Posterior cingulate gyrus (tissue), 11 donors: ENCODE results near the gene STARD8.
"Not testable (repeated sequence)": the region's sequence is repeated elsewhere in the genome, so short reads cannot be mapped to it uniquely, and the experiment has no call there.

Experiments
- DNase-seq, 10 donors: peaks; one replicate each; pipeline versions ENCODE4 v3.0.0 to v3.0.0-alpha.2; 2020 to 2021; ENCODE audit warnings: mixed read lengths in 3 of 10
- intact Hi-C: fragments of 100-400 bp; cut with DNase I; formaldehyde crosslinking; loops from one replicate; pipeline ENCODE4 v1.15.1; 2023

Gene STARD8, protein sequence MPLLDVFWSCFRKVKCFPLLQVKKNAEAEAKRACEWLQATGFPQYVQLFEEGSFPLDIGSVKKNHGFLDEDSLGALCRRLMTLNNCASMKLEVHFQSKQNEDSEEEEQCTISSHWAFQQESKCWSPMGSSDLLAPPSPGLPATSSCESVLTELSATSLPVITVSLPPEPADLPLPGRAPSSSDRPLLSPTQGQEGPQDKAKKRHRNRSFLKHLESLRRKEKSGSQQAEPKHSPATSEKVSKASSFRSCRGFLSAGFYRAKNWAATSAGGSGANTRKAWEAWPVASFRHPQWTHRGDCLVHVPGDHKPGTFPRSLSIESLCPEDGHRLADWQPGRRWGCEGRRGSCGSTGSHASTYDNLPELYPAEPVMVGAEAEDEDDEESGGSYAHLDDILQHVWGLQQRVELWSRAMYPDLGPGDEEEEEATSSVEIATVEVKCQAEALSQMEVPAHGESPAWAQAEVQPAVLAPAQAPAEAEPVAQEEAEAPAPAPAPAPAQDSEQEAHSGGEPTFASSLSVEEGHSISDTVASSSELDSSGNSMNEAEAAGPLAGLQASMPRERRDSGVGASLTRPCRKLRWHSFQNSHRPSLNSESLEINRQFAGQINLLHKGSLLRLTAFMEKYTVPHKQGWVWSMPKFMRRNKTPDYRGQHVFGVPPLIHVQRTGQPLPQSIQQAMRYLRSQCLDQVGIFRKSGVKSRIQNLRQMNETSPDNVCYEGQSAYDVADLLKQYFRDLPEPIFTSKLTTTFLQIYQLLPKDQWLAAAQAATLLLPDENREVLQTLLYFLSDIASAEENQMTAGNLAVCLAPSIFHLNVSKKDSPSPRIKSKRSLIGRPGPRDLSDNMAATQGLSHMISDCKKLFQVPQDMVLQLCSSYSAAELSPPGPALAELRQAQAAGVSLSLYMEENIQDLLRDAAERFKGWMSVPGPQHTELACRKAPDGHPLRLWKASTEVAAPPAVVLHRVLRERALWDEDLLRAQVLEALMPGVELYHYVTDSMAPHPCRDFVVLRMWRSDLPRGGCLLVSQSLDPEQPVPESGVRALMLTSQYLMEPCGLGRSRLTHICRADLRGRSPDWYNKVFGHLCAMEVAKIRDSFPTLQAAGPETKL

DNA sequence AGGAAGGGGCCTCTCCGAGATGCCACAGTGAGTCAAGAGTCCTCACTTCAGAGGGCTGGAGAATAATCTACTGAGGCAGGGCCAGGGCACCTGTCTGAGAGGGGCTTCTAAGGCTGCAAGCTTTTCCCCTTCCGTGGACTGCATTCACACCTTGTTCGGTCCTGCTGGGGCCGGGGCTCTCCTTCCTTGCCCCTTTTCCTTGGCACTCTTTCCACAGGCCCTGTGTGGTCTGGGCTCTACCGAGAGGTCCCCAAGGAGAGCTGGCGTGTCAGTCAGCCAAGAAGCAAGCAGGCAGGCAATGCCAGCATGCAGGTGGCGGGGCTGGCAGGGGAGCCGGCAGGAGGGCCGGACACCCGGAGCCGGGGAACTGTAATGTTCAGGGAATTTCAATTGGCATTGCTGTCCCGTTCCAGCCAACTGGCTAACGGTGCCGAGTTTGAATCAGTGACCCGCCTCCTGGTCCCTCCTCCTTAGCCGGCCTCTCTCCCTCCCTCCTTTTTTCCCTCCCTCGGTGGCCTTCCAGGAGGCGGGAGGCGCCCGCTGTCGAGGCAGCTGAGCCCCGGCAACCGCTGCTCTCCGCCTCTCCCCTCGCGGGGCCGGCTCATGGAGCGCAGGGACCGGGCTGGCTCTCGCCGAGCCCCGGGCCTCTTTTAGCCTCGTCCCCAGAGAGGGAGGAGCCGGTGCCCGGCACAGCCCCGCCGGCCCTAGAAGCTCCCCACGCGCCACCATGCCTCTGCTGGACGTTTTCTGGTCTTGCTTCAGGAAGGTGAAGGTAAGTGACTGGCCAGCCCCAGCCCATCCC, at the start of gene STARD8:
TSS of gene STARD8 (plus strand) at position 511 of the 802 bp plus-strand sequence. CDS start at position 728, 217 bp downstream.
- intact Hi-C loops = no loop called here
- peak in 2 of 10 donors; percentile 11 to 86 for DNase-seq

DNA sequence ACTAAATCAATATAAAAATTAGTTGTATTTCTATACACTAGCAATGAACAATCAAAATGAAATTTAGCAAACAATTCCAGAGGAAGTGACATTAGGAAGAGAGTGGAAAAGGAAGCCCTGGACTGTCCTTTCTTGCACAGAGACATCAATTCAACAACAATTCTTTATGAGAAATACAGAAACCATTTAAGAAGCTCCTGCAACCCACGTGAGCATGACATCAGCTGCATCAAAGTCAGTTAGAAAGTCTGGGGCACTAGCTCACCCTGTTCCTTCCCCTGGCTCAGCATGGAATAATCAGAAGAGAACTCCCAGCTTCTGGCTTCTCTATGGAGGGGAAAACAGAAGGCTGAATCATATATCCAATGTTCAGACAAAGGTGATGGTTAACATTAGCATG, 48.6 kb upstream of the STARD8 start:
- DNase-seq = no peak
- intact Hi-C loops = no loop called here

DNA sequence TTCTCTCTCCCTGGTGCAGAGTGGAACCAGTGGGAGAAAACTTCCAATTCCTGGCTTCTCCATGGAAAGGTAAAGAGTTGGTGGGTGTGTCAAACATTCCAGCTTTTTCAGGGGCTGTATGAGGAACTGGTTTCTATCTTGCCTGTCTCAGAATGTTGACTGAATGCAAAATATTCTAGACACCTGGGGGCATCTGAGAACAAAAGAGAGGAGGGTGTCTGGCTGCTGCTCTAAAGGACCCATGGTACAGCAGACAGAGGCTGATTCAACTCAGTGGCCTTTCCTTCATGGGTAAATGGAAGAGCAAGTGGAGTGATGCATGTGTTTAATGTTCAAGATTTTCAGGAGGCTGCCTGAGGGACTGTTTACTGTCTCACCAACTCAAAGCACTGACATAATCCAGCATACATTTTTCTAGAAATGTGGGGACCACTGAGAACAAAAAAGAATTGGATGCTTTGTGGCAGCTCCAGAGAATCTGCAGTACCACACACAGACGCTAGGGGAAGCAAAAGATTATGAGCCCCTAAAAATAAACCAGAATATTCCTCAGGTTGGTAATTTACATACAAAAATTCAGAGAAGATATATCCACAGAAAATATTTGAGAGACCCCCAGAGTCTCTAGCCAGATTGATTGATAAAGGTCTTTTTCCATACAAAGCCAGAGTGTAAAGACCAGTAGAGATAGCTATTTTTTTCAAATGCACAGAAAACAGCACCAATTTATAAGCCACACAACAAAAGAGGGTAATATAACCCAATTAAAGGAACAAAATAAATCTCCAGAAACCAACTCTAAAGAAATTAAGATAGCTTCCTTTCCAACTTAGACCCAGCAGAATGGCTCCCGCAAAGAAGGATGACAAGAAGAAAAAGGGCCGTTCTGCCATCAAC, 48.0 kb upstream of the STARD8 start:
- DNase-seq = no peak
- intact Hi-C loops = no loop called here

DNA sequence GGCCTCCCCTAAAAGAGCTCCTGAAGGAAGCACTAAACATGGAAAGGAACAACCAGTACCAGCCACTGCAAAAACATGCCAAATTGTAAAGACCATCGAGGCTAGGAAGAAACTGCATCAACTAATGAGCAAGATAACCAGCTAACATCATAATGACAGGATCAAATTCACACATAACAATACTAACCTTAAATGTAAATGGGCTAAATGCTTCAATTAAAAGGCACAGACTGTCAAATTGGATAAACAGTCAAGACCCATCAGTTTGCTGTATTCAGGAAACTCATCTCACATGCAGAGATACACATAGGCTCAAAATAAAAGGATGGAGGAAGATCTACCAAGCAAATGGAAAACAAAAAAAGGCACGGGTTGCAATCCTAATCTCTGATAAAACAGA, 43.2 kb upstream of the STARD8 start:
- intact Hi-C loops = not testable (repeated sequence)

DNA sequence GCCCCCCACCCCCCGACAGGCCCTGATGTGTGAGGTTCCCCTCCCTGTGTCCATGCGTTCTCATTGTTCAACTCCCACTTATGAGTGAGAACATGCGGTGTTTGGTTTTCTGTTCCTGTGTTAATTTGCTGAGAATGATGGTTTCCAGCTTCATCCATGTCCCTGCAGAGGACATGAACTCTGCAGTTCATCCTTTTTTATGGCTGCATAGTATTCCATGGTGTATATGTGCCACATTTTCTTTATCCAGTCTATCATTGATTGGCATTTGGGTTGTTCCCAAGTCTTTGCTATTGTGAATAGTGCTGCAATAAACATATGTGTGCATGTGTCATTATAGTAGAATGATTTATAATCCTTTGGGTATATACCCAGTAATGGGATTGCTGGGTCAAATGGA, 32.7 kb upstream of the STARD8 start:
- DNase-seq, intact Hi-C loops: not testable (repeated sequence)

More for the DNA sequence above, 43.2 kb upstream of the STARD8 start:
- DNase-seq = not testable (repeated sequence)

DNA sequence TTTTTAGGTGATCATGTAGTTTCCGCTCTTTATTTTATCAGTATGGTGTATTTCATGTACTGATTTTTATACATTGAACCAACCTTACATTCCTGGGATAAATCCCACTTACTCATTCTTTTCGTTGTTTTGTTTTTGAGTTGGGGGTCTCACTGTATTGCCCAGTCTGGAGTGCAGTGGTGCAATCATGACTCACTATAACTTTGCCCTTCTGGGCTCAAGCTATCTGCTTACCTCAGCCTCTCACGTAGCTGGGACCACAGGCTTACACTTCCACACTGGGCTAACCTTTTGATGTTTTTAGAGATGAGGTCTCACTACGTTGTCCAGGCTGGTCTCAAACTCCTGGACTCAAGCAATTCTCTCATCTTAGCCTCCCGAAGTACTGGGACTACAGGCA, 19.5 kb upstream of the STARD8 start:
- DNase-seq = no peak
- intact Hi-C loops = no loop called here

DNA sequence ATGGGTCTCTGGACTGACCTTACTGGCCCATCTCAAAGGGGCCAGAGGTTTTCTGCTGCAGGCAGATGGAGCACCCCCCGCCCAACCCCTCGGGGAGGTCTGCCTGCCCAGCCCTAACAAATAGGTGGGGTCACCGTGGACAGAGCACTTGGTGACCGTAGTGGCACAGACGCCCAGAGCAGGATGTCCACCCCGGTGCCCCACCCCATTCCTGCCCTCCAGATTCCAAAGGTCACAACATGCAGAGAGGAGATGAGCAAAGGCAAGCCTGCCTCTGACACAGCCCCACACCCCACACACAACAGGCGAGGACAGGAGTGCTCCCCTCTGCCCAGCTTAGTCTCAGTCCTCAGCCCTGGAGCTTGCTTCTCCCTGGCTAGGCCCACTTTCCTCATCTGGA, 17.5 kb upstream of the STARD8 start:
- intact Hi-C loops, DNase-seq: not testable (repeated sequence)

DNA sequence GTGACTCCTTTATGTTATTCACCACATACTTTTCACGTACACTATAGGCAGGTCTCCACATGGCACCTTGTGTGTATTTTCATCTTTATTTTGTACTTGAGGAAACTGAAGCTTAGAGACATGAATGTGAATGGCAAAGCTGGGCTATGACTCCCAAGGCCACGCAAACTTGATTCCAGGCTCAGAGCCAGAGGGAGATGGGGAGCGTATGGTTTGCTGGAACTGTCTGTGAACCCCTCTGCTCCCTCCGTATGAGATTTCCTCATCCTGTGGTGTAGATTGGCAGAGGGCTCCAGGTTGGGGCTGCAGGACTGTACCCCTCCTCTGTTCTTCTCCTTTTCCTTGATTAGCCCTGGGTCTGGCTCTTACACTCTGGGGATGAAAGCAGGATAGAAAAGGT, 16.1 kb upstream of the STARD8 start:
- no peak for DNase-seq
- intact Hi-C loops = no loop called here

DNA sequence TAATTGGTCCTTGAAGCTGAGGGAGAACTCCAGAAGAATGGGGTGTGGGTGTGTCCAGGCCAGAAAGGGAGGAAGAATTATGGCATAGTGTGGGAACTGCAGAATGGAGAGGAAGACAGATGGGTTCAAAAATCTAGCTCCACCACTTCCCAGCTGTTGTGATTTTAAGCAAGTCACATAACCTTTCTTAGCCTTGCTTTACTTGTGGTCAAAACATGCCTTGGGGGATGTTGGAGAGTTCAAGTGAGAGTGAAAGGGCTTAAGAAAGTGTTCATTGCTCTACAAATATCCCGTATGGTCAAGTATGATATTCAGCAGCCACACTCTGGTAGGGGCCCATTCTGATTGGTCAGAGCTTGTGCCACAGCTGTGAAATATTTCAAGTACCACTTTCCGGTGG, 15.0 kb upstream of the STARD8 start:
- intact Hi-C loops = no loop called here
- no peak for DNase-seq

DNA sequence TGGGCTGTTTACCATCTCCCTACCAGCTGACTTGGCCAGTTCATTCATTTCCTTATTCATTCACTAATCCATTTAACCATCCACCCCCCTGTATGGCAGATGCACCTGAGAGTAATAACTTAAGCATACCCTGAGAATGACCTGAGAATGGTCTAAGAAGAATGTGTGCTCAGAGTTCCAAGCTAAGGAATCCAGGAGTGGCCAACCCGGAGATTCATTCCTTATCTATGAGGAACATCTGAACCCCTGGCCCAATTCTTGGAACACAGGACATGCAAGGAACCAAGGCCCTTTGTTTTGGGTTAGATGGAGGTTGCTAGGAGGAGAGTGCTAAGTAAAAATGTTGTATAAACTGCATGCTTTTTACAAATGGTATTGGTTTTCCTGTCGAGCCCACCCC, 13.5 kb upstream of the STARD8 start:
- no peak for DNase-seq
- intact Hi-C loops = no loop called here

DNA sequence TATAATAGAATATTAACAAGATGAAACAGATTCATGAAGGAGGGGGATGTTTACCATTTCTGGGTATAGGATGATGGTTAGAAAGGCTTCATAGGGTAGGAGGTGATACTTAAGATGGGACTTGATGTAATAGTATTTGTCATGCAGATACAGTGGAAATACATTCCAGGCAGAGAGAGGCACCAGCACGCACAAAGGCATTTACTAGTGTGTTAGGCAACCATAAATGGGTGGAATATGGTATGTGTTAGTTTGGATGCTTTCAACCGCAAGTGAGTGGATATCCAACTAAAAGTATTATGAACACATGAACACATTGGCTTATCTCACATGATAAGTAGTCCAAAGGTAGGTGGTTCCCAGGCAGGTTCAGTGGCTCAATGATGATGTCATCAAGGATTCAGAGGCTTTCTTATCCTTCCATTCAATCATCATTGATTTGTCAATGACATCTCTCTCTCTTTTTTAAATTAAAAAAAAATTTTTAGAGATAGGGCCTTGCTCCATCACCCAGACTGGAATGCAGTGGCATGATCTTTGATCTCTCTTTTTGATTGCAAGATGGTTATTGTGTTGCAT, 12.7 kb upstream of the STARD8 start:
- intact Hi-C loops = no loop called here
- no peak for DNase-seq

DNA sequence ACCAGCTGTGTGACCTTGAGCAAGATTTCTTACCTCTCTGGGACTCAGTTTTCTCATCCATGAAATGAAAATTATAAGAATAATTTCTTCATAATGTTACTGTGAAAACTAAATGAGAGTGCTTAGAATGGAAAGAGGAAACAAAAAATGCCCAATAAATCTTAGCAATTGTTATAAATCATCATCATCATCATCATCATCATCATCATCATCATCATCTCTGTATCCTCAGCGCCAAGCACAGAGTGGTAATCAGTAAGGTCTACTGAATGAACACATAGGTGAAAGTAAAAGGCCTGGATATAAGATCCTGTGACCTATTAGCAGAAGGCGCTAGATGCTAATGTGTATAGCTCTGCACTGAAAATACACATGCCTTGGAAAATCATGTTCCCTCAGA, 6.8 kb upstream of the STARD8 start:
- intact Hi-C loops = no loop called here
- DNase-seq = no peak

DNA sequence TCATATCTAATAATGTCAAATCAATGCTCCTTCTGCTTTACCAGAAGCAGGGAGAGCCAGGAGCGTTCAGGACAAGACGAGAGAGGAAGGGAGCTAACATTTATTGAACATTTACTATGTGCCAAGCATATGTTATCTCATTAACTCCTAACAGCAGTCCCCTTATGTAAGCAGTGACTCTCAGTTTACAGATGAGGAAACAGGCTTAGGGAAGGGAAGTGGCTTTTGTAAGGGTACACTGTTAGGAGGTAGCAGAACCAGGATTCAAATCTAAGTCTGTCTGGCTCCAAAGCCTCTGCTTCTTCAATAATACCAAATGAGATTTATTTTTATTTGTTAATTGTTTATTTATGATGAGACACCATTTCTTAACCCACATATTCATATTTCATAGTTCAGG, 2.6 kb upstream of the STARD8 start:
- no peak for DNase-seq

DNA sequence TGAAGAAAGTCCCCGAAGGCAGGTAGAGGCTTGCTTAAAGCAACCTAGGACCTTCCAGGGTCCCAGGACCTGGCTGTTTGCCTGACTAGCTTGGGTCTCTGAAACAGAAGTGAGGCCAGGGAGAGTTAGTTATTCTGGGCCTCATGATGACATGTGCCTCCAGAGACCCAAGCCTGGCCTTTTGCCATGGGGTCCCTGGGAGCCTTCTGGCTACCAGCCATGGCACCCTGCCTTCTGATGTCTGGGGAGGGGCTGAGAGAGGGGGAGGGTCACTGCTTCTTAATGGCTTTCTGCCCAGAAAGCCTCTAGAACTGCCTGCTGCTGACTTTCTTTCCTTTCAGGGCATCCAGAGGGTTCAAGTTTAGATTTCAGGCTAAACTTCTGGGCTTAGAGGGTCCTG, 1.0 kb upstream of the STARD8 start:
- intact Hi-C loops = no loop called here
- no peak for DNase-seq

More for the DNA sequence above, 2.6 kb upstream of the STARD8 start:
- intact Hi-C loops = no loop called here

DNA sequence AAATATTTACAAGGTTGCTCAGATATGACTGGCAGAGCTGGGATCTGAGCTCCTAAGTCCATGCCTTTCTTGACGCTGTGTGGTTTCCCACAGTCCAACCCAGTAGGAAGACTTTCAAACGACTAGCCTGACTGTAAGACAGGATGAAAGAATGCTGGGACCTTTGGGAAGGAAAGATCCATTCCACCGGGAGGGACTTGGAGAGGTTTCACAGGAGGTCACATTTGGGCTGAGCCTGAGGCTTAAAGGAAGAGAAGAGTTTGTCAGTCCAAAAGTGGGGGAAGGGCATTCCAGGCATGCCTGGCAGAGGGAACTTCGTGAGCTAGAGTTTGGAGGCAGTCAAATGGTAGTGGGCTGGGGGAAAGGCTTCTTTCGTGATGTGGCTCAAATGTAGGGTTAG, 1.5 kb downstream of the STARD8 start:
- no peak for DNase-seq
- intact Hi-C loops = no loop called here

DNA sequence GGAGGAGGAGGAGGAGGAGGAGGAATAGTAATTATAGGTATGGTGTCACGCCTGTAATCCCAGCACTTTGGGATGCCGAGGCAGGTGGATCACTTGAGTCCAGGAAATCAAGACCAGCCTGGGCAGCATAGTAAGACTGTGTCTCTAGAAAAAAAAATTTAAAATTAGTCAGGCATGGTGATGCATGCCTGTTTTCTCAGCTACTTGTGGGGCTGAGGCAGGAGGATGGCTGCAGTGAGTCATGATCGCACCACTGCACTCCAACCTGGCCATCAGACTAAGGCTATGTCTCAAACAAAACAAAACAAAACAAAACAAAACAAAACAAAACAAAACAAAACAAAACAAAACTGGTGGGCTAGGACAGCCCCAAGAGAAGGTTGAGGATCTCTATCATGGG, 3.0 kb downstream of the STARD8 start:
- no peak for DNase-seq
- intact Hi-C loops = no loop called here

DNA sequence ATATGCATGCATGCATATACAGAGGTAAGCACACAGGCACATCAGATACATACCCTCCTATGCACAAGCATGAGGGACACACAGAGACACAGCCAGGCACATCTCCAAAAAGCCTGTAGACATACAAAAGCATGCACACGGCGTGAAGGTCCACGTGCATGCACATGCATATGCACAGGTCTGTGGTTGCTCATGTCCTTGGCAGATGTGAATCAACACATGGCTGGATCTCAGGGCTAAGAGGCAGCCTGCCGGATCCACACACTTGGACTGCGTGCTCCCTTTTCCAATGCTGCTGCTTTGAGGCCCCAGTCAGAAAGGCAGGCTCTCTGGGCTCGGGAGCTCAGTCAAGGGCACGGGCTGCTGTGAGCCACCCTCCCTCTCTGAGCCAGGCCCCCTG, 3.6 kb downstream of the STARD8 start:
- DNase-seq = no peak
- intact Hi-C loops = no loop called here

DNA sequence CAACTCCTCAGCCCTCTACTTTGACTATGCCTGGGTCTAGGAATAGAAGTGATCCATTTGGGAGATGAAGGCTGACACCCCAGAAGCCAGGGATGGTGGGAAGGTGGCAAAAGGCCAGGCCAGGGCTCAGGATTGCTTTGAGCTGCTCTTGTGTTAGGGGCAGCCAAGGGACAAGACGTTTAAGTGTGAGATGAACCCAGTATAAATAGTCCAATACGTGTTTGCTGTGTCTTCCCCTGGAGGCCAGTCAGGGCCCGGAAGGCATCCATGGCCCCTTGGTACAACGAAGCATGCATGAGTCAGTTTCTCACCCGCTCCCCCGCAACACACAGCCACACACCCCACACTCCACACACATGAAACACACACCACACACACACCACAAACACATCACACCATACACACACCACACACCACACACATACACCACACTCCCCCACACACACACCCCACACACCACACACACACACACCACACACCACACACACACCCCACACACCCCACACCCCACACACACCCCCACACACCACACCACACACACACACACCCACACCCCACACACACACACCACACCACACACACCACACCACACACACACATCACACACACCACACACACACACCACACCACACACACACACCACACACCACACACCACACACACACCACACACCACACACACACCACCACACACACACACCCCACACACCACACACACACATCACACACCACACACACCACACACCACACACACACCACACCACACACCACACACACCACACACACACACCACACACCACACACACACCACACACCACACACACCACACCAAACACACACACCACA, 5.1 kb downstream of the STARD8 start:
- intact Hi-C loops = no loop called here
- DNase-seq = no peak
